A549 (cell line): ENCODE data around the gene HIPK1.

Source experiments
- EP300 ChIP-seq, 2 experiments: fragments of >200 bp; sonication (Bioruptor Twin); formaldehyde crosslinking; IDR thresholded peaks; 2 replicates in 1 of 2; 3 replicates in 1 of 2; pipeline ENCODE4 v1.6.1; 2016 to 2017
- HOXA7 ChIP-seq: fragments of 250-450 bp; sonication (Bioruptor Pico); IDR thresholded peaks from 2 replicates; pipeline ENCODE4 v1.5.0; 2020; ENCODE audit warnings: mild to moderate bottlenecking, moderate library complexity
- POLR2A ChIP-seq: IDR thresholded peaks from 2 replicates; pipeline ENCODE4 v1.6.1; 2012; ENCODE audit warnings: mild to moderate bottlenecking, low read length
- RFX5 ChIP-seq: fragments of 450-650 bp; IDR thresholded peaks from 2 replicates; pipeline ENCODE4 v1.7.1; 2014; ENCODE audit warnings: antibody characterized with exemption, mild to moderate bottlenecking, moderate library complexity
- TF ChIP-seq, protein P1 (sequence below): fragments of >200 bp; sonication (Bioruptor Twin); formaldehyde crosslinking; IDR thresholded peaks from 3 replicates; pipeline ENCODE4 v1.5.1; 2016
- TF ChIP-seq, protein P2 (sequence below): fragments of 200-600 bp; sonication (generic); IDR thresholded peaks from 2 replicates; pipeline ENCODE4 v1.6.1; 2016; ENCODE audit warnings: antibody characterized with exemption, mild to moderate bottlenecking, moderate library complexity
- TF ChIP-seq, protein P3 (sequence below): fragments of 450-650 bp; IDR thresholded peaks from 2 replicates; pipeline ENCODE4 v1.6.1; 2014; ENCODE audit warnings: antibody characterized with exemption

DNA sequence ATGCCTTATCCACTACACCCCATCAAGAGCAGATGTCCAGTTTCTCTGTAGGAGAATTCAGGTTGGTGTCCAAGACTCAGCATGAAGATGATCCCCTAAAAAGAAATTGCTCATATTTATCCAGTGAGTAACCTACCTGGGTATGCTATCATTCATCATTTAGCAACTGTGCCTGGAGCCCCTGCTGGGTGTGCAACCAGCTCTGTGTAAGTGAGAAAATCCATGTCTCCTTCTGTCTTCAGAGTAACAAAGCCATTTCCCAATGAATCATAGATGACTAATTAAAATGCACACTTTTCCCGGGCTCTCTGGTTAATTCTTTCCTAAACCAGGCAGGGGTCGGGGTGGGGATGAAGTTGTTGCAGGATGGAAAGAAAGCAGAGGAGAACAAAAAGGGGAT, 86.0 kb downstream of the HIPK1 start:
- TF ChIP-seq RFX5, result no peak
- TF ChIP-seq, protein P1, sequence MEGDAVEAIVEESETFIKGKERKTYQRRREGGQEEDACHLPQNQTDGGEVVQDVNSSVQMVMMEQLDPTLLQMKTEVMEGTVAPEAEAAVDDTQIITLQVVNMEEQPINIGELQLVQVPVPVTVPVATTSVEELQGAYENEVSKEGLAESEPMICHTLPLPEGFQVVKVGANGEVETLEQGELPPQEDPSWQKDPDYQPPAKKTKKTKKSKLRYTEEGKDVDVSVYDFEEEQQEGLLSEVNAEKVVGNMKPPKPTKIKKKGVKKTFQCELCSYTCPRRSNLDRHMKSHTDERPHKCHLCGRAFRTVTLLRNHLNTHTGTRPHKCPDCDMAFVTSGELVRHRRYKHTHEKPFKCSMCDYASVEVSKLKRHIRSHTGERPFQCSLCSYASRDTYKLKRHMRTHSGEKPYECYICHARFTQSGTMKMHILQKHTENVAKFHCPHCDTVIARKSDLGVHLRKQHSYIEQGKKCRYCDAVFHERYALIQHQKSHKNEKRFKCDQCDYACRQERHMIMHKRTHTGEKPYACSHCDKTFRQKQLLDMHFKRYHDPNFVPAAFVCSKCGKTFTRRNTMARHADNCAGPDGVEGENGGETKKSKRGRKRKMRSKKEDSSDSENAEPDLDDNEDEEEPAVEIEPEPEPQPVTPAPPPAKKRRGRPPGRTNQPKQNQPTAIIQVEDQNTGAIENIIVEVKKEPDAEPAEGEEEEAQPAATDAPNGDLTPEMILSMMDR, result no peak
- 0 out of 5 replicates have a peak, but pooled peaks of 1 of the 2 experiments have one; percentile 24 for TF ChIP-seq EP300 (IDR thresholded peaks at IDR 0.05)
- no peak for TF ChIP-seq HOXA7 (CRISPR knock-in tag)
- TF ChIP-seq POLR2A, result no peak
- TF ChIP-seq, protein P2, sequence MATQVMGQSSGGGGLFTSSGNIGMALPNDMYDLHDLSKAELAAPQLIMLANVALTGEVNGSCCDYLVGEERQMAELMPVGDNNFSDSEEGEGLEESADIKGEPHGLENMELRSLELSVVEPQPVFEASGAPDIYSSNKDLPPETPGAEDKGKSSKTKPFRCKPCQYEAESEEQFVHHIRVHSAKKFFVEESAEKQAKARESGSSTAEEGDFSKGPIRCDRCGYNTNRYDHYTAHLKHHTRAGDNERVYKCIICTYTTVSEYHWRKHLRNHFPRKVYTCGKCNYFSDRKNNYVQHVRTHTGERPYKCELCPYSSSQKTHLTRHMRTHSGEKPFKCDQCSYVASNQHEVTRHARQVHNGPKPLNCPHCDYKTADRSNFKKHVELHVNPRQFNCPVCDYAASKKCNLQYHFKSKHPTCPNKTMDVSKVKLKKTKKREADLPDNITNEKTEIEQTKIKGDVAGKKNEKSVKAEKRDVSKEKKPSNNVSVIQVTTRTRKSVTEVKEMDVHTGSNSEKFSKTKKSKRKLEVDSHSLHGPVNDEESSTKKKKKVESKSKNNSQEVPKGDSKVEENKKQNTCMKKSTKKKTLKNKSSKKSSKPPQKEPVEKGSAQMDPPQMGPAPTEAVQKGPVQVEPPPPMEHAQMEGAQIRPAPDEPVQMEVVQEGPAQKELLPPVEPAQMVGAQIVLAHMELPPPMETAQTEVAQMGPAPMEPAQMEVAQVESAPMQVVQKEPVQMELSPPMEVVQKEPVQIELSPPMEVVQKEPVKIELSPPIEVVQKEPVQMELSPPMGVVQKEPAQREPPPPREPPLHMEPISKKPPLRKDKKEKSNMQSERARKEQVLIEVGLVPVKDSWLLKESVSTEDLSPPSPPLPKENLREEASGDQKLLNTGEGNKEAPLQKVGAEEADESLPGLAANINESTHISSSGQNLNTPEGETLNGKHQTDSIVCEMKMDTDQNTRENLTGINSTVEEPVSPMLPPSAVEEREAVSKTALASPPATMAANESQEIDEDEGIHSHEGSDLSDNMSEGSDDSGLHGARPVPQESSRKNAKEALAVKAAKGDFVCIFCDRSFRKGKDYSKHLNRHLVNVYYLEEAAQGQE, result no peak
- TF ChIP-seq, protein P3, sequence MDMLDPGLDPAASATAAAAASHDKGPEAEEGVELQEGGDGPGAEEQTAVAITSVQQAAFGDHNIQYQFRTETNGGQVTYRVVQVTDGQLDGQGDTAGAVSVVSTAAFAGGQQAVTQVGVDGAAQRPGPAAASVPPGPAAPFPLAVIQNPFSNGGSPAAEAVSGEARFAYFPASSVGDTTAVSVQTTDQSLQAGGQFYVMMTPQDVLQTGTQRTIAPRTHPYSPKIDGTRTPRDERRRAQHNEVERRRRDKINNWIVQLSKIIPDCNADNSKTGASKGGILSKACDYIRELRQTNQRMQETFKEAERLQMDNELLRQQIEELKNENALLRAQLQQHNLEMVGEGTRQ, result no peak
